Lower leg skin (tissue), 4 donors: Measurements from ENCODE around the gene PLCXD3. TPM values are rescaled to one million over a fixed set of nuclear protein-coding genes. Genes with fewer than 3 reads are reported as not detected.

Source experiments
- DNase-seq, 2 donors: peaks; one replicate each; pipeline ENCODE4 v3.0.0-alpha.2; 2019; ENCODE audit warnings: low spot score in 2 of 2
- H3K4me3 ChIP-seq: fragments of 200-600 bp; sonication (generic); 2 replicates; pipeline ENCODE4 v1.5.1; 2017; ENCODE audit warnings: mild to moderate bottlenecking, low read depth; ENCODE audit not compliant: poor library complexity, severe bottlenecking
- CTCF ChIP-seq, 3 donors: fragments of 450-650 bp; IDR thresholded peaks; one replicate each; pipeline ENCODE4 v1.5.1; 2016; ENCODE audit warnings: antibody characterized with exemption in 3 of 3, mild to moderate bottlenecking in 3 of 3, moderate library complexity in 2 of 3
- POLR2A ChIP-seq, 2 donors: fragments of 450-650 bp; IDR thresholded peaks; one replicate each; pipeline ENCODE4 v1.6.1; 2016 to 2017; ENCODE audit warnings: antibody characterized with exemption in 2 of 2, mild to moderate bottlenecking in 1 of 2, moderate library complexity in 1 of 2
- WGBS, 2 donors: methylation state at CpG; one replicate each; pipeline ENCODE4 v1.1.5; 2018; 5-methylcytosine and 5-hydroxymethylcytosine counted together
- intact Hi-C: fragments of 100-400 bp; cut with DNase I; formaldehyde crosslinking; loops from one replicate; pipeline ENCODE4 v1.15.0; 2023; ENCODE audit warnings: low total_unique reads
- total RNA-seq, 4 donors: library from RNA; depleted of rRNA; stranded (reverse); fragments of >200 nt; gene quantifications; one replicate each; pipeline ENCODE4 v1.1.0, GENCODE V29; 2016

The PLCXD3 gene
- total RNA-seq, 4 donors from 2014 or later: 0.04 to 1.1 (median 0.50) TPM

- no peak for DNase-seq
- intact Hi-C loops: no loop called here
- no peak for TF ChIP-seq POLR2A (IDR thresholded peaks at IDR 0.05)
- TF ChIP-seq CTCF (IDR thresholded peaks at IDR 0.05): no peak
- no peak overlapping the region for H3K4me3 ChIP-seq
- 66 to 76% methylated on average over 2 of the region's 2 CpGs for WGBS, 2 donors
Measured at GRCh38 chr5:41279040-41279439, 231.4 kb downstream of the PLCXD3 start.

- intact Hi-C loops: no loop called here
- no peak overlapping the region for H3K4me3 ChIP-seq
- TF ChIP-seq CTCF (IDR thresholded peaks at IDR 0.05) (no peak), POLR2A (IDR thresholded peaks at IDR 0.05) (no peak)
- no peak for DNase-seq
- 63 to 72% methylated on average over 4 of the region's 4 CpGs for WGBS, 2 donors
Measured at GRCh38 chr5:41277476-41278245, 232.7 kb downstream of the PLCXD3 start.

GRCh38 chr5:41275813-41276512 lies 234.4 kb downstream of the PLCXD3 start:
- WGBS, 2 donors: 79 to 82% methylated on average over 8 of the region's 8 CpGs

GRCh38 chr5:41270423-41271251 lies 239.8 kb downstream of the PLCXD3 start:
- intact Hi-C loops: no loop called here
- DNase-seq: no peak

More at GRCh38 chr5:41275813-41276512, 234.4 kb downstream of the PLCXD3 start:
- TF ChIP-seq CTCF (IDR thresholded peaks at IDR 0.05) (no peak), POLR2A (IDR thresholded peaks at IDR 0.05) (no peak)
- no peak overlapping the region for H3K4me3 ChIP-seq
- DNase-seq: no peak
- intact Hi-C loops: no loop called here

More at GRCh38 chr5:41270423-41271251, 239.8 kb downstream of the PLCXD3 start:
- TF ChIP-seq CTCF (IDR thresholded peaks at IDR 0.05): no peak
- TF ChIP-seq POLR2A (IDR thresholded peaks at IDR 0.05): no peak
- no peak overlapping the region for H3K4me3 ChIP-seq
- 51 to 53% methylated on average over 2 of the region's 2 CpGs for WGBS, 2 donors
